Fibroblast of lung (primary cell): ENCODE data around the gene EPHB1.

Experiments
- CTCF ChIP-seq, 2 donors: IDR thresholded peaks in 1 of 2; conservative IDR thresholded peaks in 1 of 2; 1 replicate in 1 of 2; 2 replicates in 1 of 2; pipeline ENCODE4 v1.5.1; 2011 to 2012; ENCODE audit warnings: low read length in 2 of 2, control low read depth in 1 of 2, inconsistent platforms in 1 of 2, low read depth in 1 of 2, mild to moderate bottlenecking in 1 of 2
- EZH2 ChIP-seq: IDR thresholded peaks from 2 replicates; pipeline ENCODE4 v1.5.1; 2012; ENCODE audit warnings: low read length, control low read depth, mild to moderate bottlenecking; ENCODE audit errors: missing control alignments

- TF ChIP-seq CTCF (conservative IDR thresholded peaks at IDR 0.05 in 1 of 2, IDR thresholded peaks at IDR 0.05 in 1 of 2; ENCODE audit: low read depth in 1 of 2, low read length in 2 of 2) = no peak
- no peak for TF ChIP-seq EZH2
Measured at GRCh38 chr3:134823679-134824078, 28.6 kb downstream of the EPHB1 start.
